Neural cell (in vitro differentiated cells): ENCODE data around the gene CRNKL1. TPM values are rescaled to one million over a fixed set of nuclear protein-coding genes. Genes with fewer than 3 reads are reported as not detected.

Experiments used
- H2AFZ ChIP-seq: fragments of 200-600, 300-800 bp; sonication (generic), shearing (Covaris generic); 2 replicates; pipeline ENCODE4 v1.6.0; 2014; ENCODE audit warnings: low read depth, mild to moderate bottlenecking, antibody characterized with exemption, low read length, moderate library complexity
- H3F3A ChIP-seq: fragments of 200-600 bp; shearing (Covaris generic); 2 replicates; pipeline ENCODE4 v1.6.1; 2016; ENCODE audit warnings: mild to moderate bottlenecking, moderate library complexity, mixed read lengths, antibody characterized with exemption, low read length; ENCODE audit not compliant: insufficient read depth, poor library complexity, severe bottlenecking
- H3K27ac ChIP-seq: fragments of 200-600, 300-800 bp; sonication (generic), shearing (Covaris generic); 2 replicates; pipeline ENCODE4 v1.5.1; 2014; ENCODE audit warnings: mild to moderate bottlenecking, low read length, moderate library complexity
- H3K27me3 ChIP-seq: fragments of 300-800, 200-600 bp; sonication (generic), shearing (Covaris generic); 2 replicates; pipeline ENCODE4 v1.6.0; 2014; ENCODE audit warnings: mild to moderate bottlenecking, low read depth, low read length, moderate library complexity; ENCODE audit not compliant: insufficient read depth
- H3K36me3 ChIP-seq: fragments of 300-800, 200-600 bp; sonication (generic), shearing (Covaris generic); 2 replicates; pipeline ENCODE4 v1.5.1; 2014; ENCODE audit warnings: mild to moderate bottlenecking, antibody characterized with exemption, low read length, moderate library complexity; ENCODE audit not compliant: insufficient read depth
- H3K4me2 ChIP-seq: fragments of 300-800, 200-600 bp; sonication (generic), shearing (Covaris generic); 2 replicates; pipeline ENCODE4 v1.6.0; 2014; ENCODE audit warnings: mild to moderate bottlenecking, low read length
- H3K4me3 ChIP-seq: fragments of 300-800, 200-600 bp; sonication (generic), shearing (Covaris generic); 2 replicates; pipeline ENCODE4 v1.5.1; 2014; ENCODE audit warnings: mild to moderate bottlenecking, low read length, moderate library complexity
- H3K79me2 ChIP-seq: fragments of 200-600 bp; shearing (Covaris generic); replicated peaks from 2 replicates; pipeline ENCODE4 v1.6.0; 2014; ENCODE audit warnings: mild to moderate bottlenecking, low read length, moderate library complexity; ENCODE audit not compliant: insufficient read depth
- H3K9ac ChIP-seq: fragments of 300-800, 200-600 bp; sonication (generic), shearing (Covaris generic); 2 replicates; pipeline ENCODE4 v1.6.1; 2016; ENCODE audit warnings: mild to moderate bottlenecking, low read length, mixed read lengths
- H3K9me2 ChIP-seq: fragments of 200-600 bp; shearing (Covaris generic); 2 replicates; pipeline ENCODE4 v1.6.1; 2016; ENCODE audit warnings: mild to moderate bottlenecking, low read length, mixed read lengths; ENCODE audit not compliant: insufficient read depth
- H3K9me3 ChIP-seq: fragments of 200-600, 300-800 bp; sonication (generic), shearing (Covaris generic); 2 replicates; pipeline ENCODE4 v1.6.1; 2016; ENCODE audit warnings: mild to moderate bottlenecking, mixed run types, low read length, moderate library complexity, mixed read lengths
- H4K20me1 ChIP-seq: fragments of 200-600 bp; shearing (Covaris generic); 2 replicates; pipeline ENCODE4 v1.6.1; 2016; ENCODE audit warnings: mild to moderate bottlenecking, mixed run types; ENCODE audit not compliant: insufficient read depth
- CTCF ChIP-seq: fragments of 450-650 bp; IDR thresholded peaks from 2 replicates; pipeline ENCODE4 v1.5.1; 2014; ENCODE audit warnings: antibody characterized with exemption, mild to moderate bottlenecking, moderate library complexity; ENCODE audit not compliant: poor library complexity, severe bottlenecking
- EP300 ChIP-seq: fragments of 450-650 bp; conservative IDR thresholded peaks from 2 replicates; pipeline ENCODE4 v1.6.1; 2014; ENCODE audit warnings: antibody characterized with exemption, mild to moderate bottlenecking, moderate library complexity; ENCODE audit not compliant: poor library complexity, severe bottlenecking
- EZH2 ChIP-seq: fragments of 200-600, 300-800 bp; shearing (Covaris generic), sonication (generic); IDR thresholded peaks from 2 replicates; pipeline ENCODE4 v1.6.1; 2014; ENCODE audit warnings: antibody characterized with exemption, low read length, borderline replicate concordance, mild to moderate bottlenecking; ENCODE audit not compliant: insufficient read depth, poor library complexity, severe bottlenecking
- MXI1 ChIP-seq: fragments of 450-650 bp; conservative IDR thresholded peaks from 2 replicates; pipeline ENCODE4 v1.6.1; 2014; ENCODE audit warnings: antibody characterized with exemption, mild to moderate bottlenecking; ENCODE audit not compliant: poor library complexity, severe bottlenecking
- POLR2AphosphoS5 ChIP-seq: IDR thresholded peaks from 2 replicates; pipeline ENCODE4 v1.6.1; 2012
- RAD21 ChIP-seq: fragments of 450-650 bp; conservative IDR thresholded peaks from 2 replicates; pipeline ENCODE4 v1.6.1; 2014; ENCODE audit warnings: antibody characterized with exemption, mild to moderate bottlenecking, moderate library complexity
- REST ChIP-seq: IDR thresholded peaks from 2 replicates; pipeline ENCODE4 v1.6.1; 2012; ENCODE audit warnings: borderline replicate concordance
- SMC3 ChIP-seq: fragments of 450-650 bp; conservative IDR thresholded peaks from 2 replicates; pipeline ENCODE4 v1.6.1; 2014; ENCODE audit warnings: antibody characterized with exemption, mild to moderate bottlenecking, moderate library complexity; ENCODE audit not compliant: poor library complexity
- TAF1 ChIP-seq: IDR thresholded peaks from 2 replicates; pipeline ENCODE4 v1.6.1; 2012; ENCODE audit warnings: low read depth
- polyA plus RNA-seq: library from polyadenylated mRNA; depleted of rRNA; stranded (reverse); fragments of >200 nt; gene quantifications from 2 replicates; pipeline ENCODE4 v1.2.3, GENCODE V29; 2014

Gene CRNKL1
- polyA plus RNA-seq, 1 donor from 2014 or later: 27.0 TPM

DNA sequence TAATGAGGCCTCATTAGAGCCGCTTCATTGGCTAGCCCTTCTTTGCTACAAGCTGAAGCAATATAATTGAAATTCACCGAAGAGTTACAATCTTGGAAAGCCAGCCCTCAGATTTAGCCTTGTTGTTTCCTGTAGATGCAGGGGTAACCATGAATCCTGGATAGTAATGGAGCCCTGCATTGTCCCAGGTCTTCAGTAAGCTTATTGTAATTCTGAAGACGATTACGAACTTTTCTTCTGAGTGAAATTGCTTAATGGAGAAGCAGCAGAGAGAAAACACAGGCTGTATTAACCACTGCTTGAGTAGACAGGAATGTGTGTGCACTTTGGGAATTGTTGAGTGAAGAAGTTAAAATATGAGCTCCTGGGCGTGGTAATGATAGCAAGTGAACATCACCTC, 61.4 kb downstream of the CRNKL1 start:
- Histone ChIP-seq H3K79me2 (no peaks in the 10 kb centered on the region), H2AFZ (no peak overlapping the region), H3K9ac (no peak overlapping the region), H3K36me3 (no peaks in the 10 kb centered on the region), H4K20me1 (no peaks in the 10 kb centered on the region), H3K4me2 (no peak overlapping the region), H3F3A (no peaks in the 10 kb centered on the region), H3K27ac (no peak overlapping the region), H3K27me3 (no peaks in the 10 kb centered on the region), H3K4me3 (no peak overlapping the region), H3K9me3 (no peaks in the 10 kb centered on the region), H3K9me2 (no peaks in the 10 kb centered on the region)
- TF ChIP-seq EP300 (no peak), RAD21 (no peak), CTCF (no peak), TAF1 (no peak), SMC3 (no peak), REST (no peak), MXI1 (no peak), POLR2AphosphoS5 (no peak), EZH2 (no peak)

DNA sequence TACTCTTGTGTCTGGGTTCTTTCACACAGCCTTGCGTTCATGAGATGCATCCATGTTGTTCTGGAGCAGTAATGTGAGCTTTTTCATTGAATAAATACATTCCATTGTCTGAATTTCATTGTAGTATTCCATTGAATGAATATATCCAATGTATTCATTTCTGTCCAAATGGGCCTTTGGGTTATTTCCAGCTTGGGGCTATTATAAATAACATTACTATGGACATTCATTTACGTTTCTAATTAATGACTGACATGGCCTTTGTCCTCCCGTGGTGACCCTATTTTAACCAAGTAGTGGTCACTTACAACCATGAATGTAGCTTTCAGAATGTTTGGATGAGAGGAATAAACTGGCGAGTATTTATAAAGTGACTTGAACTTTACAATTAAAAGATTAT, 65.2 kb downstream of the CRNKL1 start:
- H3K27ac ChIP-seq: no peak overlapping the region
- no peak overlapping the region for H3K4me3 ChIP-seq
- H4K20me1 ChIP-seq: no peaks in the 10 kb centered on the region
- no peaks in the 10 kb centered on the region for H3F3A ChIP-seq
- H2AFZ ChIP-seq: no peak overlapping the region
- no peaks in the 10 kb centered on the region for H3K9me3 ChIP-seq
- H3K9me2 ChIP-seq: no peaks in the 10 kb centered on the region
- no peaks in the 10 kb centered on the region for H3K27me3 ChIP-seq
- no peak overlapping the region for H3K9ac ChIP-seq
- no peaks in the 10 kb centered on the region for H3K79me2 ChIP-seq
- no peaks in the 10 kb centered on the region for H3K36me3 ChIP-seq
- H3K4me2 ChIP-seq: no peak overlapping the region
- TF ChIP-seq CTCF: no peak
